HCT116 (cell line): ENCODE results near the gene TMEM86A.

Experiments
- EZH2 ChIP-seq: fragments of 200-600 bp; sonication (generic); IDR thresholded peaks from 2 replicates; pipeline ENCODE4 v1.6.1; 2017; ENCODE audit warnings: antibody characterized with exemption, mixed run types
- FOSL1 ChIP-seq: IDR thresholded peaks from 2 replicates; pipeline ENCODE4 v1.6.1; 2012; ENCODE audit warnings: low read depth
- POLR2A ChIP-seq: IDR thresholded peaks from 2 replicates; pipeline ENCODE4 v1.7.0; 2011; ENCODE audit warnings: borderline replicate concordance; ENCODE audit not compliant: insufficient read depth, insufficient read length; ENCODE audit errors: extremely low read depth
- POLR2AphosphoS5 ChIP-seq: IDR thresholded peaks from 2 replicates; pipeline ENCODE4 v1.6.1; 2011; ENCODE audit warnings: mild to moderate bottlenecking, low read depth, low read length, moderate library complexity
- RAD21 ChIP-seq: IDR thresholded peaks from 2 replicates; pipeline ENCODE4 v1.6.1; 2012; ENCODE audit warnings: low read depth, mild to moderate bottlenecking
- SP1 ChIP-seq: IDR thresholded peaks from 2 replicates; pipeline ENCODE4 v1.6.1; 2012; ENCODE audit warnings: low read depth
- TCF7L2 ChIP-seq: IDR thresholded peaks from 2 replicates; pipeline ENCODE4 v1.7.0; 2011; ENCODE audit warnings: borderline replicate concordance, inconsistent platforms; ENCODE audit not compliant: insufficient read depth, insufficient read length; ENCODE audit errors: extremely low read depth
- YY1 ChIP-seq: IDR thresholded peaks from 2 replicates; pipeline ENCODE4 v1.6.1; 2011; ENCODE audit warnings: low read length, low read depth, moderate library complexity, mild to moderate bottlenecking; ENCODE audit not compliant: insufficient replicate concordance; ENCODE audit errors: extremely low read depth
- TF ChIP-seq, protein P1 (sequence below), 3 experiments: fragments of 200-600 bp in 1 of 3; sonication (generic) in 1 of 3; IDR thresholded peaks in 2 of 3; conservative IDR thresholded peaks in 1 of 3; 2 replicates each; pipeline ENCODE4 v1.5.1; 2012 to 2017; ENCODE audit warnings: low read depth in 2 of 3, low read length in 2 of 3, antibody characterized with exemption in 1 of 3, borderline replicate concordance in 1 of 3, control low read depth in 1 of 3, mild to moderate bottlenecking in 1 of 3, mixed read lengths in 1 of 3, mixed run types in 1 of 3, moderate library complexity in 1 of 3; ENCODE audit not compliant: insufficient read depth in 1 of 3
- TF ChIP-seq, protein P2 (sequence below): IDR thresholded peaks from 2 replicates; pipeline ENCODE4 v1.6.1; 2012
- TF ChIP-seq, protein P3 (sequence below): IDR thresholded peaks from 2 replicates; pipeline ENCODE4 v1.6.1; 2011; ENCODE audit warnings: mild to moderate bottlenecking, low read length, moderate library complexity; ENCODE audit not compliant: insufficient replicate concordance; ENCODE audit errors: extremely low read depth

DNA sequence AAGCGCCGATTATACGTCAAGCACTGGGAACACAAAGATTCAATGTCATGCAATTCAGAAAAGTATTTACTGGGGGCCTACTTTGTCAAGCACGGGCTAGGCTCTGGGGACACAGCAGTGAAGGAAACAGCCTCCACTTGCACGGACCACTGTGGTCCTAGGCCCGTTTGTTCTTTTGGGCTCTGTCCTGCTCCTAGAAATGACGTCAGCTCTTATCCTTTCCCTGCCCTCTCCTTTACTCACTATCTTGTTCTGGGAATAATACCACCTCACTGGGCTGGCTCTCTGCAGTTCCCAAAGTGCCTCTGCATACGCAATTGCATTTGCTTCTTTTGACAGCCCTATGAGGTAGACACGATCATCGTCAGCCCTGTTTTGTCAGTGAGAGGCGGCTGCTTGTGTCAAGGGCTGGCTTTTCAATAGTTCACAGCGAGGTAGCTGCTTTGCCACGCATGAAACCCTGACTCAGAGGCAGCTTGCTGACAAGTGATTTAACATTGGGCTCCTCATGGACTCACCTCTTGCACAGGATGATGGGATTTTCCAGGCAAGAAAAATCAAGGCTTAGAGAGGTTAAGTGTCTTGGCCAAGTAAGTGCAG is 50.3 kb downstream of the TMEM86A start:
- TF ChIP-seq TCF7L2 = no peak
- TF ChIP-seq POLR2AphosphoS5 = no peak
- TF ChIP-seq, protein P1, sequence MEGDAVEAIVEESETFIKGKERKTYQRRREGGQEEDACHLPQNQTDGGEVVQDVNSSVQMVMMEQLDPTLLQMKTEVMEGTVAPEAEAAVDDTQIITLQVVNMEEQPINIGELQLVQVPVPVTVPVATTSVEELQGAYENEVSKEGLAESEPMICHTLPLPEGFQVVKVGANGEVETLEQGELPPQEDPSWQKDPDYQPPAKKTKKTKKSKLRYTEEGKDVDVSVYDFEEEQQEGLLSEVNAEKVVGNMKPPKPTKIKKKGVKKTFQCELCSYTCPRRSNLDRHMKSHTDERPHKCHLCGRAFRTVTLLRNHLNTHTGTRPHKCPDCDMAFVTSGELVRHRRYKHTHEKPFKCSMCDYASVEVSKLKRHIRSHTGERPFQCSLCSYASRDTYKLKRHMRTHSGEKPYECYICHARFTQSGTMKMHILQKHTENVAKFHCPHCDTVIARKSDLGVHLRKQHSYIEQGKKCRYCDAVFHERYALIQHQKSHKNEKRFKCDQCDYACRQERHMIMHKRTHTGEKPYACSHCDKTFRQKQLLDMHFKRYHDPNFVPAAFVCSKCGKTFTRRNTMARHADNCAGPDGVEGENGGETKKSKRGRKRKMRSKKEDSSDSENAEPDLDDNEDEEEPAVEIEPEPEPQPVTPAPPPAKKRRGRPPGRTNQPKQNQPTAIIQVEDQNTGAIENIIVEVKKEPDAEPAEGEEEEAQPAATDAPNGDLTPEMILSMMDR (IDR thresholded peaks at IDR 0.05 in 2 of 3, conservative IDR thresholded peaks at IDR 0.05 in 1 of 3; ENCODE audit: borderline replicate concordance in 1 of 3, insufficient read depth in 1 of 3, low read depth in 2 of 3, low read length in 2 of 3) = no peak
- TF ChIP-seq, protein P2, sequence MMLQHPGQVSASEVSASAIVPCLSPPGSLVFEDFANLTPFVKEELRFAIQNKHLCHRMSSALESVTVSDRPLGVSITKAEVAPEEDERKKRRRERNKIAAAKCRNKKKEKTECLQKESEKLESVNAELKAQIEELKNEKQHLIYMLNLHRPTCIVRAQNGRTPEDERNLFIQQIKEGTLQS = no peak
- no peak for TF ChIP-seq YY1
- no peak for TF ChIP-seq RAD21
- TF ChIP-seq, protein P3, sequence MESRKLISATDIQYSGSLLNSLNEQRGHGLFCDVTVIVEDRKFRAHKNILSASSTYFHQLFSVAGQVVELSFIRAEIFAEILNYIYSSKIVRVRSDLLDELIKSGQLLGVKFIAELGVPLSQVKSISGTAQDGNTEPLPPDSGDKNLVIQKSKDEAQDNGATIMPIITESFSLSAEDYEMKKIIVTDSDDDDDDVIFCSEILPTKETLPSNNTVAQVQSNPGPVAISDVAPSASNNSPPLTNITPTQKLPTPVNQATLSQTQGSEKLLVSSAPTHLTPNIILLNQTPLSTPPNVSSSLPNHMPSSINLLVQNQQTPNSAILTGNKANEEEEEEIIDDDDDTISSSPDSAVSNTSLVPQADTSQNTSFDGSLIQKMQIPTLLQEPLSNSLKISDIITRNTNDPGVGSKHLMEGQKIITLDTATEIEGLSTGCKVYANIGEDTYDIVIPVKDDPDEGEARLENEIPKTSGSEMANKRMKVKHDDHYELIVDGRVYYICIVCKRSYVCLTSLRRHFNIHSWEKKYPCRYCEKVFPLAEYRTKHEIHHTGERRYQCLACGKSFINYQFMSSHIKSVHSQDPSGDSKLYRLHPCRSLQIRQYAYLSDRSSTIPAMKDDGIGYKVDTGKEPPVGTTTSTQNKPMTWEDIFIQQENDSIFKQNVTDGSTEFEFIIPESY = no peak
- TF ChIP-seq FOSL1 = no peak
- no peak for TF ChIP-seq EZH2
- no peak for TF ChIP-seq SP1
- no peak for TF ChIP-seq POLR2A
